Measurements from ENCODE around the gene DBP.
A peak's percentile ranks its signal among the peaks of the same experiment; 100 is the strongest.

DBP gene

DNA sequence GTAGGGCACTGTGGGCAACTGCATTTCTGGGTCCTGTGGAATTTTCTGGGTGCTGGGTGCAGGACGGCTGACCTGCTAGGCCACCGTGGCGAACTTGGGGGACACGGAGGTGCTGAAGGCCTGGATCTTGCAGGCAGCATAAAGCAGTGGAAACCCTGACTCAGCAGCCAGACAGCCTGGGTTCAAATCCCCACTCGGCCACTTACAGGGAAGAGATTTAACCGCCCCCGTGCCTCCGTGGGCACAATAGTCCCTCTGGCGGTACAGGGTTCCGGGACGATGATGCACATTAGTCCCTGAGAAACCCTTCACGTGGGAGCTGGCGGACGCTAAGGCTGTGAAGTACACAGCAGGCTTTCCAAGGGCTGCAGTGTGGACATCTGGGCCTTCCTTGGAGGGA is 25.3 kb downstream of the DBP start:
- no peak for DNase-seq (ENCODE audit: low read depth in 3 of 3)

GRCh38 chr19:48609571-48610108 is 27.5 kb downstream of the DBP start:
- no peak for DNase-seq (ENCODE audit: low read depth in 3 of 3)

- no peak for DNase-seq (ENCODE audit: low read depth in 3 of 3)
Observed at GRCh38 chr19:48608798-48609263, 28.3 kb downstream of the DBP start.

GRCh38 chr19:48607359-48607755 is 29.8 kb downstream of the DBP start:
- DNase-seq (ENCODE audit: low read depth in 3 of 3): no peak

GRCh38 chr19:48606463-48607358 is 30.5 kb downstream of the DBP start, which contains the start of gene SPACA4:
Gene SPACA4, plus strand, starts transcription at chr19:48606742. Its CDS starts 237 bp downstream, at chr19:48606979.
- no peak for DNase-seq (ENCODE audit: low read depth in 3 of 3)

DNA sequence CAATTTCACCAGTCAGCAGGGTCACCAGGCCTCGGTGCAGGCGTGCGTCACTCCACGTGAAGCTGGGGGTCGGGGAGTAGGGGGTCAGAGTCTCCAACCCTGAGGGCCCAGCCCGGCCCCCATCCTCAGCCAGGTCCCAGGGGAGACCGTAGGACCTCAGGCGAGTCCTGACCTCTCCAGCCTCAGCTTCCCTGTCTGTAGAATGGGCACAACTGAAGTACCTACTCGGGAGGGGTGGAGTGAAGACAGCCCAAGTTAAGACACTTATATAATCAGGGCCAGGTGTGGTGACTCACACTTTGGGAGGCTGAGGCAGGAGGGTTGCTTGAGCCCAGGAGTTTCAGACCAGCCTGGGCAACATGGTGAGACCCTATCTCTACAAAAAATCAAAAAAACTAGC is 33.3 kb downstream of the DBP start:
- no peak for DNase-seq (ENCODE audit: low read depth in 3 of 3)

- no peak for DNase-seq (ENCODE audit: low read depth in 3 of 3)
Observed at GRCh38 chr19:48603449-48603848, 33.7 kb downstream of the DBP start.

GRCh38 chr19:48603001-48603400 is 34.2 kb downstream of the DBP start:
- no peak for DNase-seq (ENCODE audit: low read depth in 3 of 3)

DNA sequence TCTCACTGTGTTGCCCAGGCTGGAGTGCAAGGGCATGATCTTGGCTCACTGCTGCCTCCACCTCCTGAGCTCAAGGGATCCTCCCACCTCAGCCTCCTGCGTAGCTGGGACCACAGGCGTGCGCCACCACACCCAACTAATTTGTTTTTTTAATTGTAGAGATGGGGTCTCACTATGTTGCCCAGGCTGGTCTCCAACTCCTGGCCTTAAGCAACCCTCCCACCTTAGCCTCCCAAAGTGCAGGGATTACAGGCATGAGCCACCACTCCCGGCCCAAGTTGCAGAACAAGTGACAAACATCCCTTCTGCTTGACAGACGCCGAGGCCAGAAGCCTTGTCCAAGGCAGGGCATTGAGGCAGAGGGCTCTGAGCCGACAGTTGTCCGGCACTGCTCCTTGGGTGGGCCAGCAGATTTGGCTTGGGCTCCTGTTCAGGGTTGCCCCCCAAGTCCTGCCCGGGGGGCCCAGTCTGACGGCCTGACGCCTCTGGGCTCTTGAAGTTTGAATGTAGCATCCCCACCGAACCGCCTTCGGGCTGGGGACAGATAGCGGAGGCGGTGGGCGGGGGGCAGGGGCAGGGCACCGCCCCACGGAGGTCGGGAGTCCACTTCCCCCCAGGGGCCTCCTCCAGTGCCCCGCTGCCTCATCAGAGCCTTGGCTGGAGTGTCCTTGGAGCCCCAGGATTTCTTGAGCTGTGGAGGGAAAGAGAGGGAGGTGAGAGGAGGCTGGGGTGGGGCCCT is 36.3 kb downstream of the DBP start:
- DNase-seq (ENCODE audit: low read depth in 3 of 3): no peak

- DNase-seq (ENCODE audit: low read depth in 3 of 3): no peak
Observed at GRCh38 chr19:48598996-48599700, 38.0 kb downstream of the DBP start.

GRCh38 chr19:48596679-48597465 is 40.3 kb downstream of the DBP start:
- DNase-seq (ENCODE audit: low read depth in 3 of 3): no peak

DNA sequence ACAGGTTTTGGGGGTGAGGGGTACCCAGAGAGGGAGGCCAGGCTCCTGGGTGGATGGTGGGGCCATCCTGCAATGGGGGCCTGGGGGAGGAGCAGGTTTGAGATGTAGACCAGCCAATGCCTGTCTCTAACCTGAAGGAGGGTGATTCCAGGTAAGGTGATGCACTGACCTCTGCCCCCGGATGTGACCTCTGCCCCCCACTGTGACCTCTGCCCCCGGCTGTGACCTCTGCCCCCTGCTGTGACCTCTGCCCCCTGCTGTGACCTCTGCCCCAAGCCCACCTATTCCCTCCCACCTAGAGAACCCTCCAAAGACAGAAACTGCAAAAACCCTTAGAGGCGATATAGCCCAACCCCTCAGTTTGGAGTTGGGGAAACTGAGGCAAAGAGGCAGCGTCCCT is 40.9 kb downstream of the DBP start:
- no peak for DNase-seq (ENCODE audit: low read depth in 3 of 3)

DNA sequence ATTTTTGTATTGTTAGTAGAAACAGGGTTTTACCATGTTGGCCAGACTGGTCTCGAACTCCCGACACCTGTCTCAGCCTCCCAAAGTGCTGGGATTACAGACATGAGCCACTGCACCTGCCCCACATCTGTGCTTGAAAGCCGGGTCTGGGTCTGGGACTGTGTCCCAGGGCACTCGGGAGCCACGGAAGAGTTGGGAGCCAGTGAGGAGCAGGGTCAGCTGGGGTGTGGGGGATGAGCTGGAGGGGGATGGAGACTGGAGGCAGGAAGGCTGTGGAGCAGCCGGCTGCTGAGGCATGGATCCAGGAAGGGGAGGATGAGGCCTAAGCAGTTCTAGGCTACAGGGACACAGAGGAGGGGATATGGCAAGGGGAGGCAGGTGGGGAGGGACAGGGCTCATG is 41.3 kb downstream of the DBP start:
- no peak for DNase-seq (ENCODE audit: low read depth in 3 of 3)

DNA sequence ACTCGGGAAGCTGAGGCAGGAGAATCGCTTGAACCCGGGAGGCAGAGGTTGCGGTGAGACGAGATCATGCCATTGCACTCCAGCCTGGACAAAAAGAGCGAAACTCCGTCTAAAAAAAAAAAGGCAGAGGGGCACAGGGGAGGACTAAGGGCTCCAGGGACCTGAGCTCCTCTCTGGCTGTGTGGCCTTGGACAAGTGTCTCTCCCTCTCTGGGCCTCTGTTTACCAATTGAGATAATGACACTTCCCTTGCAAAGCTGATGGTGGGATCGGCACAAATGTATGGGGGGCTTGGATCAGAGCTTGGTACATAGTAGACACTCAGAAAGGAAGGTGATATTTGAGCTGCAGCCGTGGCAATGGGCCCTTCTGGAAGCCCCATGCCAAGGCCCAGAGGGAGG is 42.0 kb downstream of the DBP start:
- DNase-seq (ENCODE audit: low read depth in 3 of 3): no peak

DNA sequence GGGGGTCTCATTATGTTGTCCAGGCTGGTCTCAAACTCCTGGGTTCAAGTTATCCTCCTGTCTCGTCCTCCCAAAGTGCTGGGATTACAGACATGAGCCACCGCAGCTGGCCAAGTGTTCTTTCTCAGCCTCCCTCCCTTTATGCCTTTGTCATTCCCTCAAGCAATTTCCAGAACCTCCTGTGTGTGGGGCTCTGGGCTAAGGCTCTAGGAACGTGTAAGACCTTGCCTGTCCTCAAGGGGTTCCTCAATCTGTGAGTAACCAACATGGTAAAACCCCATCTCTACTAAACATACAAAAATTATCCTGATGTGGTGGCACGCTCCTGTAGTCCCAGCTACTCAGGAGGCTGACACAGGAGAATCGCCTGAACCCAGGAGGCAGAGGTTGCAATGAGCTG is 46.2 kb downstream of the DBP start:
- no peak for DNase-seq (ENCODE audit: low read depth in 3 of 3)

DNA sequence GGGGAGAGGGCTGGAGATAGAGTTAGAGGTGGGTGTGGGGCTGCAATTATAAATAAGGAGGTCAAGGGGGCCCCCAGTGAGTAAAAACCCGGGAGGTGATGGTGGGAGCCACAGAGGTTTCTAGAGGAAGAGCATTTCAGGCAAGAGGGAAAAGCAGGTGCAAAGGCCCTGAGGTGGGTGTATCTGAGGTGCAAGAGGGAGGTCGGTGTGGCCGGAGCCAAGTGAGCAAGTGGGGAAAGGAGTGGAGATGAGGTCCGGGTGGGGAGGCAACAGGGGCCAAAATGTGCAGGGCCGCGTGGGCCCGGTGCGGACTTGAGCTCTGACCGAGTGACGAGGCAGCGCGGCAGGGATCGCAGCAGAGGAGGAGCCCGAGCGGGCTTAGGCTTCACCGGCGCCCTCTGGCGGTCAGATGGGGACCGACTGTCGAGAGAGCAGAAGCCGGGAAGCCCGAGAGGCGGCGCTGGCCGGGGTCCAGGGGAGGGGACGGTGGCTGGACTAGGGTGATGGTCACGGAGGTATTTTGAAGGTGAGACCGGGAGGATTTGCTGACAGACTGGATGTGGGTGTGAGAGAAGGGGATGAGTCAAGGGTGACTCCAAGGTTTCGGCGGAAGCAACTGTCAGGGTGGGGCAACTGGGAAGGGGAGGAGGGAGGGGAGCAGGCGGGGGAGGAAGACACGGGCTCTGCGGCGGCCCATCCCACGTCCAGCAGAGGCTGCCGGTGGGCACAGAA is 48.3 kb downstream of the DBP start:
- peak; percentile 77 to 84 (median 82) for DNase-seq (ENCODE audit: low read depth in 3 of 3)

- DNase-seq (ENCODE audit: low read depth in 3 of 3): no peak
Observed at GRCh38 chr19:48587387-48587786, 49.8 kb downstream of the DBP start.

DNA sequence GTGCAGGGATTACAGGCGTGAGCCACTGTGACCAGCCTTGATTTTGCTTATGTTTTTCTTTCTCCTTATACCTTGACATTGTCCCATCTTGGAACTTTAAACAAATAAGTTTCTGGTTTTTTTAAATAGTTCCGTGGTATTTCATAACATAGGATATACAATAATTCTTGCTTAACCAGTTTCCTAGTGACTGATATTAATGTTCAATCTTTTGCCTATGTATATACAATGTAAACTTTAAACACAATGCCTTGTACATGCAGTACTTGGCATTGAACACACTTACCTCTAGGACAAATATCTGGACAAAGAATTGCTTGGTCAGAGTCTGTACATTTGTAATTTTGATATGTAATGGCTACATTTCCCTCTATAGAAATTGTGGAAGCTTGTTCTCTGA is 55.0 kb downstream of the DBP start:
- DNase-seq (ENCODE audit: low read depth in 3 of 3): no peak

All from stimulated activated CD4-positive, alpha-beta T cell treated with anti-CD3 and anti-CD28 coated beads, TNF-alpha, amount 100 ng/mL, for 48 hours (primary cell).